T47D (cell line): ENCODE results near the gene FAM43B.

Source experiments
- DNase-seq, 2 experiments: peaks; one replicate each; pipeline versions ENCODE4 v3.0.0 to v3.0.0-alpha.2; 2011 to 2012; ENCODE audit warnings: low read depth in 1 of 2, low spot score in 1 of 2
- JUND ChIP-seq: IDR thresholded peaks from 2 replicates; pipeline ENCODE4 v1.6.1; 2012; ENCODE audit warnings: low read depth
- in situ Hi-C: cut with HindIII; loops from 2 replicates; pipeline ENCODE4 v1.10.0; 2016; ENCODE audit warnings: low sequenced_read_pairs, low pct_unique_long_range_greater_than_20kb

The FAM43B gene

GRCh38 chr1:20530901-20531300 is 21.5 kb upstream of the FAM43B start:
- in situ Hi-C loops = no loop called here
- no peak for TF ChIP-seq JUND
- no peak for DNase-seq

GRCh38 chr1:20533635-20534034 is 18.7 kb upstream of the FAM43B start:
- in situ Hi-C loops = no loop called here
- TF ChIP-seq JUND = no peak
- no peak for DNase-seq

GRCh38 chr1:20534659-20535417 is 17.5 kb upstream of the FAM43B start:
- in situ Hi-C loops = no loop called here
- DNase-seq = no peak
- TF ChIP-seq JUND = no peak

DNA sequence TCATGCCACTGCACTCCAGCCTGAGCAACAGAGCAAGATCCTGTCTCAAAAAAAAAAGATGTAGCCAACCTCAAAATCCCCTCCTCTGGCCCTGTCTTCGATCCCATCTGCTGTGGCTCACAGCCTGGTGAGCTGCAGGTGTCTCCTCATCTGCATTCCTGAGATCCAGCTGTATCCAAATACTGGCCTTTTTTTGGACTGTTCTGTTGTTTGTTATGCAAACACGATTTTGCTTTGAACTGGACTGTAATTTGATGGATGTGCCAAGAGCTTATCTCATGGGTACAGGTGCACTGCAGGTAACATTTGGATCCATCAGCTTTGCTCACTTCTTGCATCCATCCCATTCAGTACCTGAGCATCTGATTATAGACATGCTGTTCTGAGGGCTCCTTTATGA is 14.1 kb upstream of the FAM43B start:
- no peak for TF ChIP-seq JUND
- DNase-seq = no peak
- in situ Hi-C loops = no loop called here

DNA sequence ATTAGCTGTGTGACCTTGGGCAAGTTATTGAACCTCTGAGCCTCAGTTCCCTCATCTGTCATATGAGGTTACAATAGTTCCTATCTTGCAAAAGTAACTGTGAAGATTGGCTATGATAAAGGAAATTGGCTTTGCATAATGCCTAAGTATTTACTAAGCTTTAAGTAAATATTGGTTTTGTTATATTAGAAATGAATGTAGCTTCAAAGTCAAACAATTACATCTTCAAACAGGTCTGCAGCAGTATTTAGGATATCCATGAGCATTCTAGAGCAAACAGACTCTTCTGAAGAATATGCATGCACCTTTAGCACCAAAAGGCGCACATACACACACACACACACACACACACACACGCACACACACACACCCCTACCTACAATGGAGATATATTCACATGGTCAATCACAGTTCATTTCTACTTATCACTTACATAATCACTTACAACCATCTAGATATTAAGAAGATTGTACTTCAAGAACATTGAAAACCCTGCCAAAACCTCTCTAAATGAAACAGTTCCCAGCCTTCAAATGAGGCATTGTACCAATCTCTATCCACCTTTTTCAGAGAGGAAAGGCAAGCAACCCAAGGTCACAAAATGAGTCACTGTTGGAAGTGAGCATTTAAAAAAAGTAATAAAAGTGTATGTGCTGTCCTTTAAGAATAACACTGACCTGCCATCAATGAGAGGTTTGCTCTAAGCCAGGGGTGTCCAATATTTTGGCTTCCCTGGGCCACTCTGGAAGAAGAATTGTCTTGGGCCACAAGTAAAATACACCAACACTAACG is 13.4 kb upstream of the FAM43B start:
- in situ Hi-C loops = no loop called here
- TF ChIP-seq JUND = no peak
- DNase-seq = no peak

DNA sequence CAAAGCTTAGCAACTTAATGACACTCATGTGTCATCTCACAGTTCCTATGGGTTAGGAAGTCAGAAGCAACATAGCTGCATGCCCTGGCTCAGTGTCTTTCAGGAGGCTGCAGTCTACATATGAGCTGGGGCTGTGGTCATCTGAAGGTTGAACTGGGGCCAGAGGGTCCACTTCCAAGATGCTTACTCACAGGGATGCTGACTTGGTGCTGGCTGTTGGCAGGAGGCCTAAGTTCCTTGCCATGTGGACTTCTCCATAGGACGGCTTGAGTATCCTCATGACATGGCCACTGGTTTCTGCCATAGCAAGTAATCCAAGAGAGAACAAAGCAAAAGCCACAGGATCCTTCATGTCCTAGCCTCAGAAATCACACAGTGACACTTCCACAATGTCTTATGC is 12.1 kb upstream of the FAM43B start:
- in situ Hi-C loops = no loop called here

DNA sequence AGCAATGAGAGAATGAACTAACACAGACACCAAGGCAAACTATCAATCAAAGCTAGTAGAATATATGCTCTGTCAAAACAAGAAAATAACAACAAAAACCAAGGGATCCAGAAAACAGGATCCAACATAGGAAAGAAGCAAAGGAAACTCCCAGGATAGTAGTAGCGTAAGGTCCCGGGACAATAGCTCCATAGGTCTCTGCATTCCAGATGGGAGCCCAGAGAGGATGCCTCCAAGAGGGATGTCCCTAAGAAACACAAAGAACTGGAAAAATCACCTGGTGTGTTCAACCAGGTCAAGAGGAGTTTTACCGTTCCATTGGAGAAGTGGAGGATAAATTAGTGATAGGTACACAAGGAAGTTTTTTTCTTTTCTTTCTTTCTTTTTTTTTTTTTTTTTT is 5.7 kb upstream of the FAM43B start:
- no peak for TF ChIP-seq JUND
- DNase-seq = no peak
- in situ Hi-C loops = no loop called here

More for the DNA sequence above, 12.1 kb upstream of the FAM43B start:
- no peak for DNase-seq
- no peak for TF ChIP-seq JUND

DNA sequence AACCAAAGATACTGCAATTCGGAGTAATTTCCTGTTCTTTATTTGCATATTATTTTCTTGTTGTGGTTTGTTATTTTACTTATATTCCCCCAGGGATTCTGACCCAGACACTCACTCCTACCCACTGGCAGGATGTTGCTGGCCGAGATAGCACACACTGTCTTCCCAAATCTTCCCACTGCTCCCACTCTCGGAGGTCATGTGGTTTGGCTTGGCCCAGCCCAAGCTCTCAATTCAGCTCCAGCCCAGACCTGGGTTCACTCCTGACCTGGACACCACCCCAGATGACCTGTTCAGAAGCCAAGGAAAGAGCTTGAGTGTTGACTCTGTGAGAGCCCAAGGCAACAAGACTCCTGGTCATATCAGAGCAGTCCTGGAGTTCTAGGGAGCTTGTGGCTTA is 1.2 kb upstream of the FAM43B start:
- TF ChIP-seq JUND = no peak
- in situ Hi-C loops = no loop called here

DNA sequence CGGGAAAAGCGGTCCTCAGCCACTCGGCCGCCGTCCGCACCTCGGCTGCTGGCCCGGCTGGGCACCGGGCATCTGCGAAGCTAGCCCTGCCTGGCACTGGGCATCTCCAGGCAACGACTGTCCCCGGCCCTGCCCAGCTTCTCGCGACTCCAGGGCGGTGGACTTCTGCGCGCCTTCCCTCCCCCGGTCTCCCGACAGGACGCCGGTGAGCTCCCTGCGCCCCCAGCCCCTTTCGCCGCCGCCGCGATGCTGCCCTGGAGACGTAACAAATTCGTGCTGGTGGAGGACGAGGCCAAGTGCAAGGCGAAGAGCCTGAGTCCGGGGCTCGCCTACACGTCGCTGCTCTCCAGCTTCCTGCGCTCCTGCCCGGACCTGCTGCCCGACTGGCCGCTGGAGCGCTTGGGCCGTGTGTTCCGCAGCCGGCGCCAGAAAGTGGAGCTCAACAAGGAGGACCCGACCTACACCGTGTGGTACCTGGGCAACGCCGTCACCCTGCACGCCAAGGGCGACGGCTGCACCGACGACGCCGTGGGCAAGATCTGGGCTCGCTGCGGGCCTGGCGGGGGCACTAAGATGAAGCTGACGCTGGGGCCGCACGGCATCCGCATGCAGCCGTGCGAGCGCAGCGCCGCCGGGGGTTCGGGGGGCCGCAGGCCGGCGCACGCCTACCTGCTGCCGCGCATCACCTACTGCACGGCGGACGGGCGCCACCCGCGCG is 514 bp downstream of the FAM43B start:
- in situ Hi-C loops = no loop called here
- DNase-seq = no peak
- TF ChIP-seq JUND = no peak

More for the DNA sequence above, 1.2 kb upstream of the FAM43B start:
- no peak for DNase-seq

- TF ChIP-seq JUND = no peak
- no peak for DNase-seq
- in situ Hi-C loops = no loop called here
Measured at GRCh38 chr1:20555025-20555757, 2.8 kb downstream of the FAM43B start.

DNA sequence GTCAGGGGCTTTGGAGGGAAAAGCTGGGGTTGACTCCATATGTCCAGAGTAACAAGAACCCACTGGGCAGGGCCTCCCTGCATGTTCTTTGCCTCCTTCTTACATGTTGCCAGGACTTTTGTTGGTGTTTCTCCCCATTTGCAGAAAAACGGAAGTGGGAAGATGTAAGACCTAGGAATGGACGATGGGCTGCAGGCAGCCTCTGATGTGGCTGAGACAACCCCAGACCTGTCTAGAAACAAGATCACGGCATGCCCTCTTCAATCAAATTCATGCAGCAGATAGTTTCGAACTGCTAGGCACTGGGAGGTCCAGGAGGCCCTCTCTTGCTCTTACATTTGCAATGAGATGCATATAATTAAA is 3.4 kb downstream of the FAM43B start:
- in situ Hi-C loops = no loop called here
- DNase-seq = no peak
- no peak for TF ChIP-seq JUND

DNA sequence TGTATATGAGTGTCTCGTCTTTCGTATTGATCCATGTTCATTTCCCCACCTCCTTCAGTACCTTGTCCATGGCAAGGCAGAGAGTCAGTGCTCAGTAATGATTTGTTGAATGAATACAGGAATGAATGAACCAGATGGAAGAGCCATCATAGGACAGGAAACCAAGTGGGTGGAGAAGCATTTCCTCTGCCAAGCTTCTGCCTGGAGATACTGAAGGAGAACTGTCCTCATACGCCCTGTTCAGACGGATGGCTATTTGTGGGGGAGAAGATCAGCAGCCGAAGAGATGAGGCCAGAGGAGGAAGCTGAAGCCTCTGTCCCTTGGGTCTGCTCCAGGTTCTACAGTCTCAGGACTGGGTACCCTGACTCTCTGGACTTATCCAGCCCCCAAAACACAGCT is 5.8 kb downstream of the FAM43B start:
- TF ChIP-seq JUND = no peak
- no peak for DNase-seq
- in situ Hi-C loops = no loop called here

DNA sequence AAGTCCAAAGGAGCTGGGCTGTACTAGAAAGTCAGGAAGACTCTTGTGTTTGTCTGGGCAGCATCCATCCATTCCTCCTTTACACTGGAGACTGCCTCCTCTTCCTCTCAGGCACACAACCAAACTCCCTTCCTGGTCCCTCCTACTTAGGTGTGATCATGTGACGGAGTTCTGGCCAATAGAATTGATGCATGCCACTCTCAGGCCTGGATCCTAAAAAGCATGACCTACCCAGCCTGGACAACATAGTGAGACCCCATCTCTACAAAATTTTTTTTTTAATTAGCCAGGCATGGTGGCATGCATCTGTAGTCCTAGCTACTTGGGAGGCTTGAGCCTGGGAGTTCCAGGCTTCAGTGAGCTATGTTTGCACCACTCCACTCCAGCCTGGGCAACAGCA is 8.6 kb downstream of the FAM43B start:
- in situ Hi-C loops = no loop called here
- TF ChIP-seq JUND = no peak
- no peak for DNase-seq
